Measurements from ENCODE around the gene WASF2. TPM values are rescaled to one million over a fixed set of nuclear protein-coding genes. Genes with fewer than 3 reads are reported as not detected.

Gene WASF2
- total RNA-seq, 1 experiment from 2014 or later, result 104 TPM

DNA sequence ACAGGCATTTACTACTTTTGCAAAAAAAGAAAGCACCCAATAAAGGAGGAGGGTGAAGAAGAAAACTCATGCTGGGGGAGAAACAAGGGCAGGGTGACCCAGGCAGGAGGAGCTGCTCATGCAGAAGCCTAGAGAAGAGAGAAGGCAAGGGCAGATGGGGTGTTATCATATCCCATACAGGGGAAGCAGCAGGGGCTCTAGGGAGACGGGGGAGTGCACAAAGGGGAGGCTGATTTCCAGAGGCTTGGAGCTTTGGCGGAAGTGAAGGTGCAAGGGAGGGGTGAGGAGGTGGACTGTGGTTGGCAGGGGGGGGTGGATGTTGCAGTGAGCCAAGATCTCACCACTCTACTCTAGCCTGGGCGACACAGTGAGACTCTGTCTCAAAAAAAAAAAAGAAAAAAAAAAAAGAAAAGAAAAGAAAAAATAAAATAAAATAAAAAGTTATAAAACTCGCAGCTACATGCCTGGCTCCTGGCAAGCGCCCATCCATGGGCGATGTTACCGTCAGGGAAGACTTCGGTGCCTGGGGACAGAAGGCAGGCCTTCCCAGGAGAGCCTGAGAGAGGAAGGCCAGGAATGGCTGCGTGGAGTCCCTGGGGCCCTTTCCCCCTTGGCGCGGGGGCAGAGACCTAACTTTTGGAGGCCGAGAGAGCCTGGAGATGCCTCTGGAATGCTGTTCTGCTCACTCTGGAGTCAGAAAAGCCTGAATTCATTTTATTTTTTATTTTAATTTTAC lies 112.0 kb downstream of the WASF2 start:
- ChIA-PET POLR2A (interaction anchor here (0.7 kb wide), 1 partner anchor 9 kb away, joined by 3 read pairs; no protein-coding TSS in a partner anchor), CTCF (interaction anchor here (0.7 to 2.2 kb wide), 7 partner anchors 9 to 178 kb away, joined by 3 to 11 read pairs (median 4); no protein-coding TSS in a partner anchor)
- ATAC-seq (no peak), DNase-seq (ENCODE audit: low spot score) (no peak)
- H3K27me3 Mint-ChIP-seq (ENCODE audit: low read depth), result peaks cover 20% of the 10 kb centered on the region
- H3K9me3 Mint-ChIP-seq, result no peaks in the 10 kb centered on the region
- no peak overlapping the region for H3K4me3 Mint-ChIP-seq
- H3K27ac Mint-ChIP-seq, result no peak overlapping the region
- H3K4me1 Mint-ChIP-seq, result 0 out of 2 replicates have a peak, but pooled peaks cover 6% of the 10 kb centered on the region
- TF ChIP-seq ZNF396 (CRISPR knock-in tag; IDR thresholded peaks at IDR 0.05; ENCODE audit: borderline replicate concordance) (no peak), ZNF423 (CRISPR knock-in tag; IDR thresholded peaks at IDR 0.05) (no peak), JUN (CRISPR knock-in tag; IDR thresholded peaks at IDR 0.05) (no peak), CREB1 (CRISPR knock-in tag; IDR thresholded peaks at IDR 0.05) (no peak), MXD4 (CRISPR knock-in tag; IDR thresholded peaks at IDR 0.05; ENCODE audit: borderline replicate concordance) (no peak), NR2C2 (CRISPR knock-in tag; IDR thresholded peaks at IDR 0.05) (no peak), TEAD1 (CRISPR knock-in tag; IDR thresholded peaks at IDR 0.05) (no peak), SMAD4 (CRISPR knock-in tag; IDR thresholded peaks at IDR 0.05) (no peak), ZNF121 (CRISPR knock-in tag; IDR thresholded peaks at IDR 0.05) (no peak), ESRRA (CRISPR knock-in tag; IDR thresholded peaks at IDR 0.05; ENCODE audit: borderline replicate concordance) (no peak), TP53 (CRISPR knock-in tag; IDR thresholded peaks at IDR 0.05) (no peak), SOX15 (CRISPR knock-in tag; IDR thresholded peaks at IDR 0.05) (no peak), JAZF1 (CRISPR knock-in tag; IDR thresholded peaks at IDR 0.05) (no peak), FOXP1 (CRISPR knock-in tag; IDR thresholded peaks at IDR 0.05; ENCODE audit: borderline replicate concordance) (no peak), ZBTB21 (CRISPR knock-in tag; IDR thresholded peaks at IDR 0.05; ENCODE audit: borderline replicate concordance) (no peak), ZNF416 (CRISPR knock-in tag; IDR thresholded peaks at IDR 0.05) (no peak)
- TF ChIP-seq, protein P1, sequence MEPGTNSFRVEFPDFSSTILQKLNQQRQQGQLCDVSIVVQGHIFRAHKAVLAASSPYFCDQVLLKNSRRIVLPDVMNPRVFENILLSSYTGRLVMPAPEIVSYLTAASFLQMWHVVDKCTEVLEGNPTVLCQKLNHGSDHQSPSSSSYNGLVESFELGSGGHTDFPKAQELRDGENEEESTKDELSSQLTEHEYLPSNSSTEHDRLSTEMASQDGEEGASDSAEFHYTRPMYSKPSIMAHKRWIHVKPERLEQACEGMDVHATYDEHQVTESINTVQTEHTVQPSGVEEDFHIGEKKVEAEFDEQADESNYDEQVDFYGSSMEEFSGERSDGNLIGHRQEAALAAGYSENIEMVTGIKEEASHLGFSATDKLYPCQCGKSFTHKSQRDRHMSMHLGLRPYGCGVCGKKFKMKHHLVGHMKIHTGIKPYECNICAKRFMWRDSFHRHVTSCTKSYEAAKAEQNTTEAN (CRISPR knock-in tag; IDR thresholded peaks at IDR 0.05), result no peak
- TF ChIP-seq, protein P2, sequence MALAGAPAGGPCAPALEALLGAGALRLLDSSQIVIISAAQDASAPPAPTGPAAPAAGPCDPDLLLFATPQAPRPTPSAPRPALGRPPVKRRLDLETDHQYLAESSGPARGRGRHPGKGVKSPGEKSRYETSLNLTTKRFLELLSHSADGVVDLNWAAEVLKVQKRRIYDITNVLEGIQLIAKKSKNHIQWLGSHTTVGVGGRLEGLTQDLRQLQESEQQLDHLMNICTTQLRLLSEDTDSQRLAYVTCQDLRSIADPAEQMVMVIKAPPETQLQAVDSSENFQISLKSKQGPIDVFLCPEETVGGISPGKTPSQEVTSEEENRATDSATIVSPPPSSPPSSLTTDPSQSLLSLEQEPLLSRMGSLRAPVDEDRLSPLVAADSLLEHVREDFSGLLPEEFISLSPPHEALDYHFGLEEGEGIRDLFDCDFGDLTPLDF (CRISPR knock-in tag; IDR thresholded peaks at IDR 0.05), result no peak
- TF ChIP-seq, protein P3, sequence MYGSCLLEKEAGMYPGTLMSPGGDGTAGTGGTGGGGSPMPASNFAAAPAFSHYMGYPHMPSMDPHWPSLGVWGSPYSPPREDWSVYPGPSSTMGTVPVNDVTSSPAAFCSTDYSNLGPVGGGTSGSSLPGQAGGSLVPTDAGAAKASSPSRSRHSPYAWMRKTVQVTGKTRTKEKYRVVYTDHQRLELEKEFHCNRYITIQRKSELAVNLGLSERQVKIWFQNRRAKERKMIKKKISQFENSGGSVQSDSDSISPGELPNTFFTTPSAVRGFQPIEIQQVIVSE (CRISPR knock-in tag; IDR thresholded peaks at IDR 0.05; ENCODE audit: borderline replicate concordance), result no peak
- TF ChIP-seq, protein P4, sequence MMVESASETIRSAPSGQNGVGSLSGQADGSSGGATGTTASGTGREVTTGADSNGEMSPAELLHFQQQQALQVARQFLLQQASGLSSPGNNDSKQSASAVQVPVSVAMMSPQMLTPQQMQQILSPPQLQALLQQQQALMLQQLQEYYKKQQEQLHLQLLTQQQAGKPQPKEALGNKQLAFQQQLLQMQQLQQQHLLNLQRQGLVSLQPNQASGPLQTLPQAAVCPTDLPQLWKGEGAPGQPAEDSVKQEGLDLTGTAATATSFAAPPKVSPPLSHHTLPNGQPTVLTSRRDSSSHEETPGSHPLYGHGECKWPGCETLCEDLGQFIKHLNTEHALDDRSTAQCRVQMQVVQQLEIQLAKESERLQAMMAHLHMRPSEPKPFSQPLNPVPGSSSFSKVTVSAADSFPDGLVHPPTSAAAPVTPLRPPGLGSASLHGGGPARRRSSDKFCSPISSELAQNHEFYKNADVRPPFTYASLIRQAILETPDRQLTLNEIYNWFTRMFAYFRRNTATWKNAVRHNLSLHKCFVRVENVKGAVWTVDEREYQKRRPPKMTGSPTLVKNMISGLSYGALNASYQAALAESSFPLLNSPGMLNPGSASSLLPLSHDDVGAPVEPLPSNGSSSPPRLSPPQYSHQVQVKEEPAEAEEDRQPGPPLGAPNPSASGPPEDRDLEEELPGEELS (CRISPR knock-in tag; IDR thresholded peaks at IDR 0.05), result no peak
- H3K36me3 Mint-ChIP-seq, result no peaks in the 10 kb centered on the region

DNA sequence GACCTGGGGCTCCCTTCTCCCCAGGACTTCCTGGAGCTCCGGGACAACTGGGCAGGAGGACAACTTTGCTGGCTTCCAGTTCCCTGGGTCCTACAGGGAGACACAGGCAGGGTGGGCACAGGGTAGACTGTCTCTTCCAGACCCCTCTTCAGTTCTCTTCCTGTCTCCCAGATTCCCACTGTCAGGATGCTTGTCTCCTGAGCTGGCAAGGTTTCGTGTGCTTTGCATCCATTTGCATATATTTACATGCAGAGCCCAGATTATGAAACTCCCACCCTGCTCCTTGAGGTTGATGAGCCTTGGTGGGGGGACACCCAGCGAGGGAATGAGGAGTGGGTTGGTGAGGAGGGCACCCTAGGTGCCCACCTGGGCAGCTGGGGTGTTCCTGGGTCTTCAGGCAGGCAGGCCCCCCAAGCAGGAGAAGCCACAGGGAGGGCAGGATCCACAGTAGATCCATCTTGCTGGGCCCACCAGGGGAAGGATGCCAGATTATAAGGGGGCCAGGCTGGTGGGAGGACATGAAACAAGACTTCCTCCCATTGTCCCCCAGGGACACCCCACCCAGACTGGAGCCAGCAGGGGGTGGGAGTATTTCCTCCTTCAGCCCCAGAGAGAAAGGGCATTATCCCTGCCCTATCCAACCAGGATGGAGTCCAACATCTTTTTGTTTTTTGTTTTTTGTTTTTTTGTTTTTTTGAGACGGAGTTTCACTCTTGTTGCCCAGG lies 115.4 kb downstream of the WASF2 start, which contains the start of gene FCN3:
Gene FCN3, minus strand, starts transcription at position 463 of the 725 bp plus-strand sequence. Its CDS starts 6 bp downstream, at position 457.
- CTCF ChIA-PET, result interaction anchor here (0.7 to 1.3 kb wide), 5 partner anchors 8 to 73 kb away, joined by 3 to 6 read pairs (median 4); partner anchors contain the start of gene CD164L2
- ATAC-seq, result no peak

More for the DNA sequence above, 115.4 kb downstream of the WASF2 start, which contains the start of gene FCN3:
- Mint-ChIP-seq H3K27me3 (ENCODE audit: low read depth) (no peaks in the 10 kb centered on the region), H3K4me3 (no peak within 1 kb of the TSS), H3K27ac (no peak within 1 kb of the TSS), H3K4me1 (peaks cover 6% of the 10 kb centered on the region; the same call in 1 of the 2 replicates), H3K9me3 (no peaks in the 10 kb centered on the region), H3K36me3 (no peaks in the 10 kb centered on the region)
- POLR2A ChIA-PET, result interaction anchor here (1.2 kb wide), 1 partner anchor 8 kb away, joined by 3 read pairs; the partner anchor contains the start of gene CD164L2
- TF ChIP-seq GRHL2 (CRISPR knock-in tag; IDR thresholded peaks at IDR 0.05; ENCODE audit: insufficient replicate concordance, severe bottlenecking) (no peak), NFE2L1 (CRISPR knock-in tag; IDR thresholded peaks at IDR 0.05) (no peak), ZNF232 (CRISPR knock-in tag; IDR thresholded peaks at IDR 0.05) (no peak)
- TF ChIP-seq, protein P2 (CRISPR knock-in tag; IDR thresholded peaks at IDR 0.05), result no peak
- DNase-seq (ENCODE audit: low spot score), result no peak

Data from WTC11 (cell line).